Measurements from ENCODE around the gene ADD1. TPM values are rescaled to one million over a fixed set of nuclear protein-coding genes. Genes with fewer than 3 reads are reported as not detected.
A peak's percentile ranks its signal among the peaks of the same experiment; 100 is the strongest.
"Not testable (repeated sequence)": the region's sequence is repeated elsewhere in the genome, so short reads cannot be mapped to it uniquely, and the experiment has no call there.

ADD1 gene
- total RNA-seq, 1 donor from 2014 or later: 429 TPM

- ATAC-seq (no peak), DNase-seq (ENCODE audit: low spot score) (no peak)
- intact Hi-C loops (cut with DNase I): no loop called here
Measured at GRCh38 chr4:2906218-2906617, 62.6 kb downstream of the ADD1 start.

DNA sequence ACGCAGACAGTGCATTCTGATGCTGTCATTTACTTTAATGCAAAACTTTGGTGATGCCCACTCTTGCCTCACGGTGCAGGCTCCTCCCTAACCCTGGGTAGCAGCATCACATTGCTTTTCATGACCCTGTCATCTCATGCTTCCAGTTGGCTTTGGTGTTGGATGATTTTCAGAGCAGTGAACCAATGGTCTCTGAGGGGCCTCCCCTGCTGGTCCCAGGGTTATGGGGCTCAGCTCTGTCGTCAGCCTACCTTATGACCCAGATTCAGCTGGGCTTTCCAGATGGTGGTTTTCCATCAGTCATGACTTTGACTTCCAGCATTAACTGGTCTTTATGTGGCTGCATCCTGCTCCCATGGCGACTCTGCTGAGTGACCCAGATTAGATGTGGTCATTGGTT is 63.6 kb downstream of the ADD1 start:
- no peak for ATAC-seq
- intact Hi-C loops (cut with DNase I): no loop called here
- no peak for DNase-seq (ENCODE audit: low spot score)

- intact Hi-C loops (cut with DNase I): no loop called here
- DNase-seq (ENCODE audit: low spot score): no peak
- ATAC-seq: no peak
Measured at GRCh38 chr4:2907706-2908293, 64.2 kb downstream of the ADD1 start.

DNA sequence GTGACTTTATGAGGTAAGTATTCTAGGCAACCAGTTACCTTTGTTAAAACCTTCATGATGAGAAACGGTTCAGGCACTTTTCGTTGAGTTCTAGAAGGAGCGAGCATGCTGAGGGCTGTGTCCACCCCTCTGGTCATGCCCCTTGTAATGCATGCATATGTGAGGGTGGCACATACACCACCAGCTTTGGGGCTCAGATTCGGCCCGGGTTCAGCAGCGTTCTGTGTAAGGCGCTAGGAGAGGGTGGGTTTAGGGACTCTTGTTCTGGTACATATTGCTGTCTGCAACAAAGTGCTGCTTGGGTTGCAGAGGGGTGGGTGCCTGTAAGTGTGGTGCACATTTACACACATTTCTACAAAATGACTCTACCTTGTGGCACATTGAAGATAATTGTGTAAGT is 65.0 kb downstream of the ADD1 start:
- ATAC-seq (no peak), DNase-seq (ENCODE audit: low spot score) (no peak)
- intact Hi-C loops (cut with DNase I): no loop called here

DNA sequence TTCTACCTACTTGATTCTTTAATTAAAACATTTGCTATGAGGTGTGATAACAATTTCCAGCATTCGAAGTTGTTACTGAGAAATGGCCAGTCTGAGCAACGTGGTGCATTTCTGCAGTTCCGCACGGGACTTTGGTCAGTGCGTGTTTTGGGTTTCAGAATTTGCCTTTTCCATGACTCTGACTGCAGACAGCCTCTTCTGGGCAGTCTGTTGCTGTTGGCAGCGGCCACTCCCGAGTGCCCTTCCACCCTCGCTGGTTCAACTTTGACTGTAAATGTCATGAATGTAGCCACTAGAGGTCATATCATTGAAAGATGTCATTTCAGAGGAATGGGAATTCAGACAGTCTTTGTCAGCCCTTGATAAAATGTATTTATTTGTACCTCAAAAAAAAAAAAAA is 65.9 kb downstream of the ADD1 start:
- ATAC-seq: no peak
- intact Hi-C loops (cut with DNase I): no loop called here
- no peak for DNase-seq (ENCODE audit: low spot score)

- ATAC-seq: no peak
- intact Hi-C loops (cut with DNase I): no loop called here
- no peak for DNase-seq (ENCODE audit: low spot score)
Measured at GRCh38 chr4:2910409-2910808, 66.8 kb downstream of the ADD1 start.

- DNase-seq (ENCODE audit: low spot score) (no peak), ATAC-seq (no peak)
- intact Hi-C loops (cut with DNase I): no loop called here
Measured at GRCh38 chr4:2911868-2912267, 68.2 kb downstream of the ADD1 start.

DNA sequence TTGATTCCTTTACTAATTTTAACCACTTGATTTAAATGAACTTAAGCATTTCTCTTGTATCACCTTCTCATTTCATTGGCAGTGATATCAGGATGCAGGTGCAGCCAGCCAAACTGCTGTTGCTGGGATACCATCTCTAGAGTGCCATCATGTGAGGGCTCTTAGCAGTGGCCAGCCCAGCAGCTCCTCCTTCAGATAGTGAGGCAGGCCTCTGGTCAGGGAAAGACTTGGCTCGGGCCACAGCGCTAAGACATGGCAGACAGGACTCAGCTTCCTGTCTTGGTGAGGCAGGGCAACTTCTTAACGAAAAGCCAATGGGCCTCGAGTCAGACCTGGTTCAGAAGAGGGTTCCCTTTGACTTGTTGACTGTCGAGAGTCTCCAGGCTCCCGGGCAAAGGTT is 69.5 kb downstream of the ADD1 start:
- ATAC-seq (peak; percentile 24), DNase-seq (ENCODE audit: low spot score) (no peak)
- intact Hi-C loops (cut with DNase I): no loop called here

GRCh38 chr4:2914256-2915126 is 70.8 kb downstream of the ADD1 start:
- ATAC-seq (no peak), DNase-seq (ENCODE audit: low spot score) (peak; percentile 36)
- intact Hi-C loops (cut with DNase I): no loop called here

GRCh38 chr4:2915789-2916188 is 72.1 kb downstream of the ADD1 start:
- DNase-seq (ENCODE audit: low spot score) (peak; percentile 47), ATAC-seq (no peak)
- intact Hi-C loops (cut with DNase I): no loop called here

DNA sequence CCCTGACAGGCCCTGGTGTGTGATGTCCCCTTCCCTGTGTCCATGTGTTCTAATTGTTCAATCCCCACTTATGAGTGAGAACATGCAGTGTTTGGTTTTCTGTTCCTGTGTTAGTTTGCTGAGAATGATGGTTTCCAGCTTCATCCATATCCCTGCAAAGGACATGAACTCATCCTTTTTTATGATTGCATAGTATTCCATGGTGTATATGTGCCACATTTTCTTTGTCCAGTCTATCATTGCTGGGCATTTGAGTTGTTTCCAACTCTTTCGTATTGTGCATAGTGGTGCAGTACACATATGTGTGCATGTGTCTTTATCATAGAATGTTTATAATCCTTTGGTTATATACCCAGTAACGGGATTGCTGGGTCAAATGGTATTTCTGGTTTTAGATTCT is 73.1 kb downstream of the ADD1 start:
- intact Hi-C loops (cut with DNase I); ATAC-seq; DNase-seq (ENCODE audit: low spot score): not testable (repeated sequence)

GRCh38 chr4:2918300-2918699 is 74.7 kb downstream of the ADD1 start:
- ATAC-seq; DNase-seq (ENCODE audit: low spot score); intact Hi-C loops (cut with DNase I): not testable (repeated sequence)

DNA sequence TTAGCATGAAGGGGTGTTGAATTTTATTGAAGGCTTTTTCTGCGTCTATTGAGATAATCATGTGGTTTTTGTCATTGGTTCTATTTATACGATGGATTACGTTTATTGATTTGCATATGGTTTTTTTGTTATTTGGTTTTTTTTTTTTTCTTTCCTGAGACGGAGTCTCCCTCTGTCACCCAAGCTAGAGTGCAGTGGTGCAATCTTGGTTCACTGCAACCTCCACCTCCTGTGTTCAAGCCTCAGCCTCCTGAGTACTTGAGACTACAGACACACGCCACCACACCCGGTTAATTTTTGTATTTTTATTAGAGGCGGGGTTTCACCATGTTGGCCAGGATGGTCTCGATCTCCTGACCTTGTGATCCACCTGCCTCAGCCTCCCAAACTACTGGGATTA is 75.1 kb downstream of the ADD1 start:
- intact Hi-C loops (cut with DNase I); DNase-seq (ENCODE audit: low spot score); ATAC-seq: not testable (repeated sequence)

DNA sequence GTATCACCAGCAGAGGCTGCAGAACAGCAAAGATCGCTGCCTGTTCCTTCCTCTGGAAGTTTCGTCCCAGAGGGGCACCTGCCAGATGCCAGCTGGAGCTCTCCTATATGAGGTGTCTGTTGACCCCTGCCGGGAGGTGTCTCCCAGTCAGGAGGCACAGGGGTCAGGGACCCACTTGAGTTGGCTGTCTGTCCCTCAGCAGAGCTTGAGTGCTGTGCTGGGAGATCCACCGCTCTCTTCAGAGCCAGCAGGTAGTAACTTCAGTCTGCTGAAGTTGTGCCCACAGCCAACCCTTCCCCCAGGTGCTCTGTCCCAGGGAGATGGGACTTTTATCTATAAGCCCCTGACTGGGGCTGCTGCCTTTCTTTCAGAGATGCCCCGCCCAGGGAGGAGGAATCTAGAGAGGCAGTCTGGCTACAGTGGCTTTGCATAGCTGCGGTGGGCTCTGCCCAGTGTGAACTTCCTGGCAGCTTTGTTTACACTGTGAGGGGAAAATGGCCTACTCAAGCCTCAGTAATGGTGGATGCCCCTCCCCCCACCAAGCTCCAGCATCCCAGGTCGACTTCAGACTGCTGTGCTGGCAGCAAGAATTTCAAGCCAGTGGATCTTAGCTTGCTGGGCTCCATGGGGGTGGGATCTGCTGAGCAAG is 78.9 kb downstream of the ADD1 start:
- intact Hi-C loops (cut with DNase I); DNase-seq (ENCODE audit: low spot score); ATAC-seq: not testable (repeated sequence)

- no peak for DNase-seq (ENCODE audit: low spot score)
- intact Hi-C loops (cut with DNase I): no loop called here
- ATAC-seq: no peak
Measured at GRCh38 chr4:2923141-2923551, 79.5 kb downstream of the ADD1 start.

- no peak for DNase-seq (ENCODE audit: low spot score)
- no peak for ATAC-seq
- intact Hi-C loops (cut with DNase I): no loop called here
Measured at GRCh38 chr4:2923668-2924173, 80.1 kb downstream of the ADD1 start.

- no peak for DNase-seq (ENCODE audit: low spot score)
- ATAC-seq: no peak
- intact Hi-C loops (cut with DNase I): no loop called here
Measured at GRCh38 chr4:2924286-2924685, 80.6 kb downstream of the ADD1 start.

GRCh38 chr4:2924765-2925301 is 81.2 kb downstream of the ADD1 start:
- intact Hi-C loops (cut with DNase I): no loop called here
- DNase-seq (ENCODE audit: low spot score): no peak
- no peak for ATAC-seq

GRCh38 chr4:2925496-2925895 is 81.9 kb downstream of the ADD1 start:
- intact Hi-C loops (cut with DNase I): no loop called here
- ATAC-seq: no peak
- no peak for DNase-seq (ENCODE audit: low spot score)

Data from sciatic nerve (tissue), 2 donors.